Right lobe of liver (tissue), 6 donors: ENCODE measurements around the gene SDR9C7. TPM values are rescaled to one million over a fixed set of nuclear protein-coding genes. Genes with fewer than 3 reads are reported as not detected.
"Not testable (repeated sequence)": the region's sequence is repeated elsewhere in the genome, so short reads cannot be mapped to it uniquely, and the experiment has no call there.

ENCODE experiments used
- ATAC-seq, 4 donors: fragments of 200-7000 bp; cut with Tn5 transposase; one replicate each; pipeline ENCODE4 v1.9.1; 2020; ENCODE audit warnings: mild to moderate bottlenecking in 4 of 4, moderate library complexity in 4 of 4
- DNase-seq, 3 donors: peaks; one replicate each; pipeline ENCODE4 v3.0.0-alpha.2; 2020
- H3K27ac ChIP-seq, 3 donors: fragments of 200-600 bp; one replicate each; pipeline ENCODE4 v1.8.0; 2022
- H3K27me3 ChIP-seq, 2 donors: fragments of 200-600 bp; one replicate each; pipeline ENCODE4 v1.8.0; 2022
- H3K36me3 ChIP-seq, 4 donors: fragments of 200-600 bp; sonication (generic) in 1 of 4; one replicate each; pipeline versions ENCODE4 v1.5.1 to v1.8.0; 2017 to 2022; ENCODE audit warnings: control low read depth in 1 of 4
- H3K4me1 ChIP-seq, 4 donors: fragments of 200-600 bp; sonication (generic) in 1 of 4; one replicate each; pipeline versions ENCODE4 v1.5.1 to v1.8.0; 2017 to 2022; ENCODE audit warnings: control low read depth in 1 of 4
- H3K4me3 ChIP-seq, 3 donors: fragments of 200-600 bp; one replicate each; pipeline ENCODE4 v1.8.0; 2022
- H3K9me3 ChIP-seq, 4 donors: fragments of 200-600 bp; sonication (generic) in 1 of 4; one replicate each; pipeline versions ENCODE4 v1.5.1 to v1.8.0; 2017 to 2022; ENCODE audit warnings: control low read depth in 1 of 4
- POLR2A ChIP-seq: fragments of 450-650 bp; IDR thresholded peaks from one replicate; pipeline ENCODE4 v1.6.1; 2017; ENCODE audit warnings: antibody characterized with exemption, mild to moderate bottlenecking
- WGBS: methylation state at CpG from one replicate; pipeline ENCODE4 v1.1.6; 2018; ENCODE audit warnings: low coverage, low lambda C conversion rate; ENCODE audit not compliant: insufficient coverage; ENCODE audit errors: missing lambda C conversion rate; 5-methylcytosine and 5-hydroxymethylcytosine counted together
- intact Hi-C, 2 donors: fragments of 100-400 bp; cut with DNase I; formaldehyde crosslinking; loops; one replicate each; pipeline versions ENCODE4 v1.11.2 to v1.14.1; 2022
- total RNA-seq, 6 experiments: library from RNA; depleted of rRNA in 2 of 6; stranded (reverse); fragments of >200 nt in 2 of 6; fragmentation: NEBNext Ultra II Directional in 3 of 6; extraction: Animal tissue kit (Norgen Biotek cat#: 25700) in 3 of 6; gene quantifications; one replicate each; pipeline versions ENCODE4 v1.1.0 to v1.2.4, GENCODE V29; 2016 to 2023
- TF ChIP-seq, protein P1 (sequence below), 4 donors: fragments of 200-600 bp in 3 of 4; fragments of 450-650 bp in 1 of 4; IDR thresholded peaks; one replicate each; pipeline versions ENCODE4 v1.5.1 to v1.8.0; 2016 to 2022; ENCODE audit warnings: antibody characterized with exemption in 4 of 4, mild to moderate bottlenecking in 2 of 4
- donor health status: DM: no; HTN: yes; CAD: no.
- donor health status: DM: no; HTN: no; CAD: no.
- donor health status: DM: no; HTN: no; CAD: no.
- donor health status: DM: no; HTN: yes; CAD: no.
- donor health status: DM: no; HTN: yes; CAD: no.

The SDR9C7 gene
- total RNA-seq, 6 experiments from 2014 or later = not detected

DNA sequence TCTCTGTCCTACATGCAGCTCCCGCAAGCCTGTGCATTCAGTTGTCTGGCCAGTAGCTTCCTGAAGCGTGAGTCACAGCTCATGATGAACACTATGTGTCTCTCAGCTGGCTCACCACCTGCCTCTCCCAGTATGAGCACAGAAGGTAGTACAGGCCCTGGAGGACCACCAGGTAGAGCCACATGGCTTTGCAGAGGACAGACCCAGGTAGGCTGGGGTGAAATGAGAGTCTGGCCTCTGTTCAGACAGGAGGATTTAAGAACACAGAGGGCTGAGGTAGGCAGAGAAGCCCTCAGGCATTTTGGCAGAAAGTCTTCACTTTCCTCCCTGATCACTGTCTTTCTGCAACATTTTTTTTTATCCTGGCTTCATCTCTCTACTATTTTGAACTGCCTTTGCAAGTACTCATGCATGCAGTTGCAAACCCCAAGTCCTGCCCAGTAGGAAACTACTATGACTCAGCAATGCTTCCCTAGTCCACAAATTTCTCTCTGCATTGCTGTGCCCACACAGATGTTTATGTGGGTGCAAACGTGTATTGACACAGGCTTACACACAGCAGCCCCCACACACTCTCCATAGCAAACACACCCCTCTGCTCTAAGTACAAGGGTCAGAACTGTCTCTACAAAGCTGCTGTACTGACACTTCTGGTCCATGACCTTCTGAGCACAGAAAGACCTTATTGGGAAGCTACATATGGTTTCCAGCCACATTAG, 7.2 kb upstream of the SDR9C7 start:
- TF ChIP-seq, protein P1, sequence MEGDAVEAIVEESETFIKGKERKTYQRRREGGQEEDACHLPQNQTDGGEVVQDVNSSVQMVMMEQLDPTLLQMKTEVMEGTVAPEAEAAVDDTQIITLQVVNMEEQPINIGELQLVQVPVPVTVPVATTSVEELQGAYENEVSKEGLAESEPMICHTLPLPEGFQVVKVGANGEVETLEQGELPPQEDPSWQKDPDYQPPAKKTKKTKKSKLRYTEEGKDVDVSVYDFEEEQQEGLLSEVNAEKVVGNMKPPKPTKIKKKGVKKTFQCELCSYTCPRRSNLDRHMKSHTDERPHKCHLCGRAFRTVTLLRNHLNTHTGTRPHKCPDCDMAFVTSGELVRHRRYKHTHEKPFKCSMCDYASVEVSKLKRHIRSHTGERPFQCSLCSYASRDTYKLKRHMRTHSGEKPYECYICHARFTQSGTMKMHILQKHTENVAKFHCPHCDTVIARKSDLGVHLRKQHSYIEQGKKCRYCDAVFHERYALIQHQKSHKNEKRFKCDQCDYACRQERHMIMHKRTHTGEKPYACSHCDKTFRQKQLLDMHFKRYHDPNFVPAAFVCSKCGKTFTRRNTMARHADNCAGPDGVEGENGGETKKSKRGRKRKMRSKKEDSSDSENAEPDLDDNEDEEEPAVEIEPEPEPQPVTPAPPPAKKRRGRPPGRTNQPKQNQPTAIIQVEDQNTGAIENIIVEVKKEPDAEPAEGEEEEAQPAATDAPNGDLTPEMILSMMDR (IDR thresholded peaks at IDR 0.05) = no peak
- TF ChIP-seq POLR2A = no peak
- Histone ChIP-seq H3K36me3 (no peaks in the 10 kb centered on the region), H3K27ac (peak overlapping the region in 2 of 3 donors; percentile 29 to 73), H3K4me3 (no peak overlapping the region), H3K4me1 (peaks cover 0 to 22% (median 10%) of the 10 kb centered on the region in 4 donors), H3K9me3 (no peaks in the 10 kb centered on the region), H3K27me3 (no peaks in the 10 kb centered on the region)
- WGBS = no CpG with 5 or more reads among the region's 3 CpGs
- peak; percentile 86 to 92 (median 90) for ATAC-seq
- intact Hi-C loops = no loop called here
- DNase-seq = peak in 1 of 3 donors; percentile 61

DNA sequence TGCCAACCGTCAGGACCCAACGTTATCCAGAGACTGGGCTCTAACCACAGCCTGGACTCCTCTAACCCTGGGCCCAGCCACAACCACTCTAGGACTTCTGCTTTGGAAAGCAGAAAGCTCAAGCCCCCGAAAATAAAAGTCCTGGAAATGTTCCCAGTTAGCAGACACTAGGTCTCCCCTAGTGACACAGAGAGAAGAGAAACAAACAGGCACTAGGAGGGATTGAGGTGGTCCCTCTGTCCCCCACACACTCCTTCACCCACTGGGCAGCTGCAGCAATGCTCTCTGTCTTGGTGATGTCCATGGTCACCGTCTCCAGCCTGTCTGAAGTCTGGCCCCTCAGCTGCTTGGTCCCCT, 6.7 kb upstream of the SDR9C7 start:
- H3K36me3 ChIP-seq, H3K4me3 ChIP-seq, H3K27me3 ChIP-seq, intact Hi-C loops, ATAC-seq, DNase-seq, H3K9me3 ChIP-seq: not testable (repeated sequence)
- Histone ChIP-seq H3K27ac (peak overlapping the region in 1 of 3 donors; percentile 73), H3K4me1 (peaks cover 0 to 22% (median 10%) of the 10 kb centered on the region in 4 donors)
- WGBS = no CpG with 5 or more reads among the region's 4 CpGs

DNA sequence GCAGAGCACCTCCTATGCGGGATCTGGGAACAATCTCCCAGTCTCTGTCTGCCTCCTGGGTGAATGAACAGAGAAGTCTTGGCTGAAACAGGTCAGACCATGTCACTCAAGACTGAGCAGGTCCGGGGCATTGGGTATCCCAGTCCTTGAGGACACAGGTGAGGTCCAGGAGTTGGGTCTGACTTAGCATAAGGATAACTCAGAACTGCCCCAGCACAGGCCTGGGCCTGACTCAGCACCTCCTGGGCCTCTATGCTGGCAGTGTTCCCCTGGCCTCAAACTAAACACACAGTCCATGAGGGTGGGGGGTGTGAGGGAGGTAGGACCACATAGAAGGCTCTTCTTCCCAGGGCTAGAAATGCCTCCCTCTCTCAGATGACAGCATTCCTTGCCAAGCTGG, 1.5 kb upstream of the SDR9C7 start:
- TF ChIP-seq POLR2A = no peak
- TF ChIP-seq, protein P1 (IDR thresholded peaks at IDR 0.05) = no peak
- no peak overlapping the region for H3K4me3 ChIP-seq
- no peak for ATAC-seq
- H3K9me3 ChIP-seq = no peaks in the 10 kb centered on the region
- no peak for DNase-seq
- H3K27ac ChIP-seq = no peak overlapping the region
- peaks cover 0 to 11% (median 0%) of the 10 kb centered on the region in 4 donors for H3K4me1 ChIP-seq
- WGBS = 100% methylated on average over 1 of the region's 2 CpGs
- intact Hi-C loops = no loop called here
- H3K36me3 ChIP-seq = no peaks in the 10 kb centered on the region
- no peaks in the 10 kb centered on the region for H3K27me3 ChIP-seq

DNA sequence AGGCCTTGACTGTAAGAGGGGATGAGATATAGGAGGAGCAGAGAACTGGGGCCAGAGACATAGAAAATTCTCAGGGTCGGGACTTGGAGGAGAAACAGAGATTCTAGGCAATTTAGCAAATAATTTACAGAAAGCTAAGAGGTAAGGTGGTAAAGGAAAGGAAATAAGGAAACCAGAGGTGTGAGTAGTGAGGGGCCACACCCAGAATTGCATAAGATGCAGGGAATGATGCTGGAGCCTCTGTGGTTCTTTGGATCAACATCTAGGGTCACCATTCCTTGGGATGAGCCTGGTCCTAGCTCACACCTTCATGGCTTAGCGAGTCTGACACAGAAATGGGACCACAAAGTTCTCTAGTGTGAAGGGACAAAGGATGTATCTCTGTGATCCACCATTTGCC, 949 bp upstream of the SDR9C7 start:
- H3K27ac ChIP-seq = no peak overlapping the region
- H3K4me3 ChIP-seq = no peak overlapping the region
- WGBS = 85% methylated on average over 2 of the region's 2 CpGs
- intact Hi-C loops = no loop called here
- peaks cover 0 to 11% (median 0%) of the 10 kb centered on the region in 4 donors for H3K4me1 ChIP-seq
- H3K36me3 ChIP-seq = no peaks in the 10 kb centered on the region
- DNase-seq (no peak), ATAC-seq (no peak)
- TF ChIP-seq, protein P1 (IDR thresholded peaks at IDR 0.05) = no peak
- TF ChIP-seq POLR2A = no peak
- H3K27me3 ChIP-seq = no peaks in the 10 kb centered on the region
- no peaks in the 10 kb centered on the region for H3K9me3 ChIP-seq

DNA sequence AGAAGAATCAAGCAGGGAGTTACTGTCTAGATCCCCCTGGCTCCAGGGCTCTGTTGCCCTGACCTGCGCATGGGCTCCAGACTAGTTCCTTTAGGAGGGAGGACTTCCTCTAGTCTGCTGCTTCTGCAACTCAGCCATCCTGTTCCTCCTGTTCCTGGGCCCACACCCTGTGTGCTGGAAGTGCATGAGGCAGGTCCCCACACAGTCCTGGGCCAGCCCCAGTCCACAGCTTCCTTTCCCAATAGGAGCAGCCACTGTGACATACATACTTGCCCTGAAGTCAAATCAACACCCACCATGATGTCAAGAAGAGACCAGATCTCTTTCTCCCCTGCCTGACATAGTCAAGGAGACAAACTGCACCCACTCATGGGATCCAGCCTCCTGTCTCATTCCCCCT, 1.3 kb downstream of the SDR9C7 start:
- Histone ChIP-seq H3K36me3 (no peaks in the 10 kb centered on the region), H3K27ac (no peak overlapping the region), H3K4me3 (no peak overlapping the region), H3K4me1 (peaks cover 0 to 7% (median 0%) of the 10 kb centered on the region in 4 donors), H3K27me3 (no peaks in the 10 kb centered on the region), H3K9me3 (no peaks in the 10 kb centered on the region)
- ATAC-seq (peak; percentile 58 to 66 (median 60)), DNase-seq (no peak)
- intact Hi-C loops = no loop called here
- TF ChIP-seq POLR2A = no peak
- TF ChIP-seq, protein P1 (IDR thresholded peaks at IDR 0.05) = no peak
- 83% methylated on average over 1 of the region's 1 CpG for WGBS
